Ishikawa (cell line): ENCODE measurements around the gene PTPRD.

Source experiments
- CEBPB ChIP-seq: IDR thresholded peaks from 2 replicates; pipeline ENCODE4 v1.6.1; 2012
- CREB1 ChIP-seq: IDR thresholded peaks from 2 replicates; pipeline ENCODE4 v1.6.1; 2012; ENCODE audit warnings: low read depth
- EGR1 ChIP-seq: IDR thresholded peaks from 2 replicates; pipeline ENCODE4 v1.6.1; 2012
- EP300 ChIP-seq: IDR thresholded peaks from 2 replicates; pipeline ENCODE4 v1.6.1; 2012; ENCODE audit warnings: borderline replicate concordance
- FOXM1 ChIP-seq: IDR thresholded peaks from 2 replicates; pipeline ENCODE4 v1.6.1; 2012; ENCODE audit warnings: low read depth, borderline replicate concordance
- MAX ChIP-seq: IDR thresholded peaks from 2 replicates; pipeline ENCODE4 v1.6.1; 2012
- NFIC ChIP-seq: IDR thresholded peaks from 2 replicates; pipeline ENCODE4 v1.6.1; 2012
- RAD21 ChIP-seq: IDR thresholded peaks from 2 replicates; pipeline ENCODE4 v1.6.1; 2012; ENCODE audit warnings: low read depth
- REST ChIP-seq: IDR thresholded peaks from 2 replicates; pipeline ENCODE4 v1.6.1; 2012; ENCODE audit warnings: low read depth, mild to moderate bottlenecking
- TAF1 ChIP-seq: IDR thresholded peaks from 2 replicates; pipeline ENCODE4 v1.6.1; 2012; ENCODE audit warnings: low read depth, mild to moderate bottlenecking
- TCF12 ChIP-seq: IDR thresholded peaks from 2 replicates; pipeline ENCODE4 v1.6.1; 2012; ENCODE audit warnings: low read depth
- TEAD4 ChIP-seq: IDR thresholded peaks from 2 replicates; pipeline ENCODE4 v1.6.1; 2012
- USF1 ChIP-seq: IDR thresholded peaks from 2 replicates; pipeline ENCODE4 v1.6.1; 2012
- YY1 ChIP-seq: IDR thresholded peaks from 2 replicates; pipeline ENCODE4 v1.6.1; 2012; ENCODE audit warnings: low read depth
- ZBTB7A ChIP-seq: IDR thresholded peaks from 2 replicates; pipeline ENCODE4 v1.6.1; 2012; ENCODE audit warnings: low read depth

Gene PTPRD

GRCh38 chr9:9565700-9566099 lies 1047.1 kb downstream of the PTPRD start:
- TF ChIP-seq TAF1 (no peak), EP300 (no peak)

- TF ChIP-seq CEBPB: no peak
These were observed 1049.0 kb downstream of the PTPRD start for GRCh38 chr9:9563817-9564216.

GRCh38 chr9:9560382-9561035 lies 1052.3 kb downstream of the PTPRD start:
- TF ChIP-seq FOXM1 (no peak), TAF1 (no peak), EGR1 (no peak), ZBTB7A (no peak), YY1 (no peak), CEBPB (no peak), REST (no peak), EP300 (no peak), TEAD4 (no peak), MAX (no peak), CREB1 (no peak), NFIC (no peak), TCF12 (no peak), RAD21 (no peak), USF1 (no peak)

GRCh38 chr9:9558907-9559306 lies 1053.9 kb downstream of the PTPRD start:
- TF ChIP-seq REST (no peak), ZBTB7A (no peak), EGR1 (no peak), NFIC (no peak), MAX (no peak), RAD21 (no peak), CEBPB (no peak), USF1 (no peak), YY1 (no peak), EP300 (no peak), TCF12 (no peak), CREB1 (no peak), TEAD4 (no peak)

- TF ChIP-seq TEAD4 (no peak), NFIC (no peak), USF1 (no peak)
These were observed 1054.9 kb downstream of the PTPRD start for GRCh38 chr9:9557804-9558334.

- TF ChIP-seq YY1 (no peak), EGR1 (no peak), EP300 (no peak), USF1 (no peak), MAX (no peak), NFIC (no peak), REST (no peak), FOXM1 (no peak), TEAD4 (no peak), CEBPB (no peak), TAF1 (no peak), ZBTB7A (no peak), CREB1 (no peak), RAD21 (no peak), TCF12 (no peak)
These were observed 1055.7 kb downstream of the PTPRD start for GRCh38 chr9:9556865-9557803.
